Suppressor macrophage treated with lipopolysaccharide for 1 hour (primary cell): ENCODE measurements around the gene CCT3.
"Not testable (repeated sequence)": the region's sequence is repeated elsewhere in the genome, so short reads cannot be mapped to it uniquely, and the experiment has no call there.

Experiments
- DNase-seq, 3 donors: peaks; one replicate each; pipeline ENCODE4 v3.0.0-alpha.2; 2020 to 2022

Gene CCT3

GRCh38 chr1:156338180-156338976, at the start of gene CCT3, which contains the start of gene TSACC:
CCT3 (minus strand) TSS chr1:156338292; CDS start chr1:156338184, 108 bp downstream.
TSACC (plus strand) TSS chr1:156338526; CDS start chr1:156339758, 1,232 bp downstream.
- peak; percentile 100 for DNase-seq

DNA sequence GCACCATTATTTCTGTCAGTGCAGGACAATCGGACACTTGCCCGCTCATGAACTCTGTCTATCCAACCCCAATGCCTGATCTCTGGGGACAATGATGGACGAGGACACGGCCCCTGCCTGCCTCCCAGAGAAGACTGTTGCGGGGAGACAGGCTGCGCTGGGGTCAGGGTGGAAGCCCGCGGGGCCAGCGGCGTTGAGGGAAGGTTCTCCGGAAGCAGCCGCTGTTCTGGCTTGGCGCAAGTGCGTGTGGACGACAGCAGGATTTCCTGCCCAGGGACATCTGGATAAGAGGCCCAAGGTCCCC, 49.7 kb upstream of the CCT3 start:
- peak in 1 of 3 donors; percentile 12 for DNase-seq

DNA sequence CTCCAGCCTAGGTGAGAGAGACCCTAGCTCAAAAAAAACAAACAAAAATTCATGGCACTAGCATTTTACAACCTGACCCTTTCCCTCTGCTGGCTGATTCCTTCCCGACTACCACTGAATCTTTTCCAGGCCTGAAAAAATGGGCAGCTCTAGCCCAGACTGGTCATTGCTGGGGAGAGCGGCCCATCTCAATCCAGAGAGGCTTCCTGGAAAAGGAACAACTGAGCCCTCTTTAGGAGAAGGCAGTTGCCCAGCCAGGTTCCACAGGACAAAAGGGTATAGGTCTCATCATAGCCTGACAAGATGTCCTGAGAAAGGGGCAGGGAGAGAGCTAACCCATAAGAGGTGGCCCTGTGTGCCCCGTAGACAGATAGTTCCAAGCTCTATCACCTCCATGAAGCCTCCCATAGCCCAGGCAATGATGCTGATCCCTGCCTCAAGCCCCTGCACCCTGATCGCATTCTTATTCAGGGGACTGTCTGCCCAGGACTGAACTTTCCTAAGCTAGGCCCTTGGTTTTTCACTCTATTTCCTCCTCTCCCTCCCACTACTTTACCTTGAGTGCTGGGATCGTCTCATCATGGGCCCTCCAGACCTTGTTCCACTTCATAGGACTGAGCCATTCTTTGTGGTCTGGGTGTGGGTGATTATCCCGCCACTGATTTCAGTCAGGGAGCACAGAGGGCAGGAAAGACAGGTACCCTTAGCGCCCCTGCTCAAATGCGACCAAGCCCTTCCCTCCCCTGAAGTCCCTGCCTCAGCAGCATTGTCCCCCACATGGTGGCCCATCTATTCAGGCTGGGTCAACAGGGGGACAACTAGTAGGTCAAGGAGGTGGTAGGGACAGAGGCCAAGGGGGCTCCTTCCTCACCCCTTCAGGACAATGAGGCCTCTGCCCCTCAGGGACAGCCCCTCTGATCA, 49.1 kb upstream of the CCT3 start:
- DNase-seq: no peak

GRCh38 chr1:156386134-156386901, 48.2 kb upstream of the CCT3 start:
- DNase-seq: no peak

DNA sequence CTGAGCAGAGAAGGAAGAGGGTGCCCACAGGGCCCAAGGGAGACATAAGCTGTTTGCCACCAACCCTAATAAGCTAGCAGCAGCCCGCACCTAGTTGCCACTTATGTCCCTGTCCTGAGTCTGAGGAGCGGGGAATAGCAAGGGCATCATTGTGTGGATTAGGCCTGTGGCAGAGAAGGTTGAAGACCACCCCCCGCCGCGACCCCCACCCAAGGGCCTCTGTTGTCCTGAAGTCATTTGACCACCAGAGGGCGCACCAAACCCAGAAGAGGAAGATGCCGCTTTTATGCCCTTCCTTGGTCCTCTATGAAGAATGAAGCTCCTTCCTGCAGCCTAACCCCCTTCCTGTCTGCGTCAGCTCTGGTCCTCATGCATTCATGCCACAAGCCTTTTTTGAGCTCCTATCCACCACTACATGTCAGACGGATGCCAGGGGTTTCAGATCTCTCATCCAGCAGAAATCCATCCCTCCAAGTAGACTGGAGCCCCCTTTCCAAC, 47.5 kb upstream of the CCT3 start:
- peak; percentile 78 to 84 (median 84) for DNase-seq

- DNase-seq: no peak
These were observed 46.6 kb upstream of the CCT3 start for GRCh38 chr1:156384658-156385057.

GRCh38 chr1:156384007-156384406, 45.9 kb upstream of the CCT3 start:
- peak; percentile 69 to 78 (median 73) for DNase-seq

GRCh38 chr1:156383023-156383422, 44.9 kb upstream of the CCT3 start:
- peak; percentile 71 to 81 (median 77) for DNase-seq

DNA sequence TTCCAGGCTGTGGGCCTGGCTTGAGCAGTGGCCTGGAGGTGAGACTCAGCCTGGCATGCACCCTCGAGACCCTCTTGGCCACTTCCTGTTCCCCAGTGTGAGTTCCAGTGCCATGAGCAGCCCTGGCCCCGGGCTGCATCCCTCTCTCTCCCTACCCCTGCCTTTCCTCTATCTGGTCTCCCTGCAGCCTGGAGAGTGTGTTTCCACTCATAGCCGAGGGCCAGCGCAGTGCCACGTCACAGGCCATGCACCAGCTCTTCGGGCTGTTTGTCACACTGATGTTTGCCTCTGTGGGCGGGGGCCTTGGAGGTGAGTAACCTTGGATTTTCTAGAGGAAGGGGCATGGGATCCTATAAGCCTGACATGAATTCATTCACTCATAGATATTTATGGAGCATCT, 44.5 kb upstream of the CCT3 start:
- no peak for DNase-seq

DNA sequence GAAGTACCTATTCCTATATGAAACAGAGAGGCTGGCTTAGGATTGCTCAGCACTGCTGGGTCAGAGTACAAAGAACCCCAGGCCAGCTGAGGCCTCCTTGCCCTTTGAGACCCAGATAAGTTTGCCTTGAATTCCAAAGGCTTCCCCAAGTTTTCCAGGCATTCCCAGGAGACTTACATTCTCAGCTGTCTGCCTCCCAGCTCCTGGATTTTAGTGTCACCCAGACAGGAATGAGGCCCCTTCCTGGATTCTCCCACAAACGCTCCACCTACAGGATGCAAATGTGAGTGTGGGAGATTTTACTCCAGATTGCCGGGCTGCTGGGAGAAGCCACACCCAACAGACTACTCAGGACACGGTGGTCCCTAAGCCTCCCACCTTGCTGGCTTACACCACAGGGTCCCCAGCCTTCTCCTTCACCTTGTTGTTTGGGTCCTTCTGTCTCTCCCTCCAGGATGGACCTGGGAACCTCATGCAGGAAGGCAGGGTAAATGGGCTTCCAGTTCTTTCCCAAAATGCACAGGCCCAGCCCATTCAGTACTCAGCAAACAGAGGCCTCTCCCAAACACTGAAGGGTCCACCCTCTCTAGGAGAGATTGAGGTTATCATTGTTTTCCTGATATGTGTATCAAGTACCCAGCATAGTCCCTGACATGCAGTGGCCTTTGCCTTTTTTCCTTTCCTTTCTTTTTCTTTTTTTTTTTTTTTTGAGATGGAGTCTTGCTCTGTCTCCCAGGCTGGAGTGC, 41.5 kb upstream of the CCT3 start:
- DNase-seq: no peak

DNA sequence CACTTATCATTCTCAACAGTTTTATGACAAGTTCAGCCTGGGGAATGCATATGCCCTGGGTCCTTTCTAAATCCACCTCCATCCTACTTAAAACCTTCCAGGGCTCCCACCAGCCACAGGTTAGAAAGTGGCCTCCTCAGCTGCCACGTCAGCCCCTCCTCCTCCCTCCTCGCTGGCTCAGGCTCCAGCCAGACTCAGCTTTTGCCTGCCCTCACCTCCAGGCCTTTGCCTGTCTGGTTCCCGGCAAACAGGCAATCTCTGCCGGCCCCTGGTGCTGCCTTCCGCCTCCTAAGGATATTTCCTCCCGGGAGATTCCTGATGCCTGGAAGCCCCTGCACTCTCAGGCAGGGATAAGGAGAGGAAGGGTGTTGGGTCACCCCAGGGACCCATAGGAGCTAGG, 40.5 kb upstream of the CCT3 start:
- DNase-seq: no peak

DNA sequence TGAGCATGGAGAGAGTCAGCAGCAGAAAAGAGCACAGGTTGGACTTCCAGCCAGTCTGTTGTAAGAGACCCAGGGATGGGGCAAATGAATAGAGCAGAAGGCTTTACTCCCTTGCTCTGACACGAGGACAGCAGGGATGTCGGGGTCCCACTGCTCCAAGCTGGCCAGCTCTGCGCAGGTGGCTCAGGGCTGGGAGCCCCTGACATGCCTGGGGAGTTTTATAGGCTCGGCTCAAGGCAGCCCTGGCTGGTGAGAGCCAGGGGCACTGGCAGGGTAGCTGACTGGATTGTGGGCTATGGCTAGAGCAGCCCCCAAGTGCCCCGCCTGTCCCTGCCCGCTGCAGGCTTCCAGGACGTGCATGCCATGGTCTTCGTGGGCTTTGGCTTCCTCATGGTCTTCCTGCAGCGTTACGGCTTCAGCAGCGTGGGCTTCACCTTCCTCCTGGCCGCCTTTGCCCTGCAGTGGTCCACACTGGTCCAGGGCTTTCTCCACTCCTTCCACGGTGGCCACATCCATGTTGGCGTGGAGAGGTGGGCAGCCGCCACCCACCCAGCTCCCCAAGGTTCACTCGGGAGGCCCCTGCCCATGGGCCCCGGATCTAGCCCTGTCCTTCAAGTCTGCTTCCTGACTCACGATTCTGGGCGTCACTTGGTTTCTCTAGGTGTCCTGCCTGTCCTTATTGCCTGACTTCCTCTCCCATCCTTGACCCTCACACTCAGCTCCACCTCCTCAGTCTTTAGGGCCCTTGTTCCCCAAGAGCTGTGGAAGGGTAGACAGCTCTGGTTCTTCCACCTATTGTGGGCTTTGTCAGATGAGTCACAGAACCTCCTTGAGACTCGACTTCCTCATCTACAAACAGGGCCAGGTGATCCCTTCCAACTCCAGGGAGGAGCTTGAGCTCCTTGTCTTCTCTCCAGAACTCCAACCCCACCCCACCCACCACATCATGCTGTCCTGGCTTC, 39.1 kb upstream of the CCT3 start:
- DNase-seq: no peak

DNA sequence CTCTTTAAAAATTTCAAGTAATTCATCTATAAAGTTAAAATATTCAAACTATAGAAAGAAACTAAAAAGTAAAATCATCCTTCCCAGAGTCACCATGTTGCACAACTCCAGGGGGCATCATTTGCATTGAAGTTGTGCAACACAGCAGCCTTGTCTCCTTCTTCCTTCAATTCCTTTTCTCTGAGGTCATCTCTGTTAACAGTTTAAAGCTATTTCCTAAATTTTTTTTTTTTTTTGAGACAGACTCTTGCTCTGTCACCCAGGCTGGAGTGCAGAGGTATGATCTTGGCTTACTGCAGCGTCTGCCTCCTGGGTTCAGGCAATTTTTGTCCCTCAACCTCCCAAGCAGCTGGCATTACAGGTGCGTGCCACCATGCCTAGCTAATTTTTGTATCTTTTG, 38.1 kb upstream of the CCT3 start:
- DNase-seq: peak; percentile 80 to 91 (median 91)

DNA sequence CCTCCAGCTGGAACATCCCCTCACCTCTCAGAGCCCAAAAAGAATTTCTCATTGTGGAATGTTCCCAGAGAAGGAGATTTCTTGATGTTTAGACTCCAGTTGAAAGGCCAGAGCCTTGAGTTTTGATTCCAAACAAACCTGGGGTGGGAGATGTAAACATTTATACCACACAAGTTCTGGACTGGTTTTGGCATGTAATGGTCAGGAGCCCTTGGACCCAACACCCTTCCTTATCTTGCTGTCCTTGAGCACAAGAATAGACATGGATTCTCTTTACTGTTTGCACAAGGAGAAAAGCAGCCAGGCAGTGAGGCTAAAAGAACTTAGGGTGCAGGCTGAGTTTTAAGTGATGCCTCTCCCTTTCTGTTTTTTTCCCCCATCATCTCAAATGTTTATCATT, 35.5 kb upstream of the CCT3 start:
- no peak for DNase-seq

GRCh38 chr1:156372876-156373275, 34.8 kb upstream of the CCT3 start:
- DNase-seq: no peak

DNA sequence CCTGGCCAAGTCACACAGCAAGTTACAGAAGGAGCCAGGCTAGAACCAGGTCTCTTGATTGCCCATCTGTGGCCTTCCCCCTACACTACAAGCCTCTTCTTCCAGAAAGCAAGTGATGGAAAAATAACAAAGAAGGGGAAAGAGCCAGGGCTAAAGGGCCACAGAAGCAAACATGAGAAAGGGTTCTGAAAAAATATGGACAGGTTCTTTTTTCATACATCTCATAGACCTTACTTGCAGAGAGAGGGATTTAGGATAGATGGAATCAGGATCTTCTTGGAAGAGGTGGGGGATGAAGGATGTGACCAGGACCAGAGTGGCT, 34.1 kb upstream of the CCT3 start:
- peak in 2 of 3 donors; percentile 77 to 78 for DNase-seq

DNA sequence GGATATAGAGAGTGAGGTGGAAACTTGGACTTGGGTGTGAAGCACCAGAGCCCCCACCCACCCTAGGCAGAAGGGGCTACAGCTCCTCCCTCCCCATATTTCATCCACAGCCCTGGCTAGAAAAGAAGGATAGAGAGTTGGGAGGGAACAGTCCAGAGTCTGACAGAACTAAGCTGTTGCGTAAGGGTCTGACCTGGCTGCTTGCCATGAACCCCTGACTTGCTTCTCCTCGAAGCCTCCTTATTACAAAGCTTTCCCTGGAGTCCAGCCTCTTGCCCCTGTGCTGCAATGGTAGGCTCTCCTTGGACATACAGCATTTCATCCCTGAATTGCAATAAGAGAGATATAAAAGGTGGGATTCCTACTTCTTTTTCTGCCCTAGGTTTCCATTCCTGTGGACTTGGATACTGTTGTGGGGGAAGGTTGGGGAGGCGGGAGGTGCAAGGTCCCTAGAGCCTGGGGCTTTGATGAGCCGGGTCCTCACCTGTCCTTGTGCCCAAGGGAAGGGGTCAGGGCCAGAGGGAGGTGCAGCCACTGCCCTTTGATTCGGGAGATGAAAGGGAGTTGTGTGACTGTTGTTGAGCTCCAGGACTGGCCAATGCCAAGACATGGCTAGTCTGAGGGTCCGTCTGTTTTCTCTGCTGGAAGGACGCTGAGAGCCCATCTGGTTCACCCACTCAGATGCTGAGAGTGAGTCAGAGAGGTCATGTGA, 33.6 kb upstream of the CCT3 start:
- DNase-seq: peak; percentile 68 to 82 (median 79)

GRCh38 chr1:156369685-156370286, 31.7 kb upstream of the CCT3 start:
- DNase-seq: not testable (repeated sequence)

DNA sequence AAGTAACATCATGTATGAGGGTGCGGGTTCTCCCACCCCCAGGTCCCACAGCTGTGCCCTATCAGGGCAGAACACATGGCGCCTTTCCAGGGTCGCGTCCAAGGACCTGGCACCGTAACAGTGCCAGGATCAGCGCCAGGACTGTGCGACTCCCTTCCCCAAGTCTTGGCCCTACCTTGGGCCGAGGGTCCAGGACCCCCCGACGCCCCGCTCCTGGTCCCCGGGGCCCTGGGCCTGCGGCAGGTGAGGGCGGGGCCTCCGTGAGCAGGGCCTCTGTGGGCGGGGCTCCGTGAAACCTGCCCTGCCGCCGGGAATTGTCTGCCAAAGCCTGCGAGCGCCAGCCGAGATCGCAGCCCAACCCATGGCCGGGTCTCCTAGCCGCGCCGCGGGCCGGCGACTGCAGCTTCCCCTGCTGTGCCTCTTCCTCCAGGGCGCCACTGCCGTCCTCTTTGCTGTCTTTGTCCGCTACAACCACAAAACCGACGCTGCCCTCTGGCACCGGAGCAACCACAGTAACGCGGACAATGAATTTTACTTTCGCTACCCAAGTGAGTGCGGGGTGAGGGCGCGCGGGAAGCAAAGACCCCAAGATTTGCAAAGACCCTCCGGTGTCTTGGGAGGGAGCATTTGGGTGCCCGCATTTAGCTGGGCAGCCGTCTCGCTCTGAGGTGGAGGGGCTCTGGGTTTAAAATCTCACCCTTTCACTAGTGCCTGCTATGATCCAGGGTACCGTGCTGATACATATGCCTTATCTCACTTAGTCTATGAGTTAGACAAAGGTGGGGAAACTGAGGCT, 31.0 kb upstream of the CCT3 start, which contains the start of gene RHBG:
RHBG (plus strand) TSS at position 323 of the 796 bp plus-strand sequence; CDS start at position 362, 39 bp downstream.
- peak; percentile 48 to 78 (median 62) for DNase-seq
